Measurements from ENCODE around the gene PKIB.

The PKIB gene

GRCh38 chr6:122751326-122751725 lies 141.1 kb downstream of the PKIB start:
- DNase-seq, result no peak

- DNase-seq, result no peak
These were observed 142.3 kb downstream of the PKIB start for GRCh38 chr6:122752459-122752858.

- DNase-seq, result no peak
These were observed 142.9 kb downstream of the PKIB start for GRCh38 chr6:122753000-122753687.

- DNase-seq, result no peak
These were observed 143.5 kb downstream of the PKIB start for GRCh38 chr6:122753688-122754056.

GRCh38 chr6:122754191-122754731 lies 144.1 kb downstream of the PKIB start:
- DNase-seq, result no peak

- no peak for DNase-seq
These were observed 145.7 kb downstream of the PKIB start for GRCh38 chr6:122755901-122756300.

GRCh38 chr6:122758927-122759334 lies 148.7 kb downstream of the PKIB start:
- DNase-seq, result no peak

- no peak for DNase-seq
These were observed 150.1 kb downstream of the PKIB start for GRCh38 chr6:122760330-122760729.

- DNase-seq, result no peak
These were observed 156.1 kb downstream of the PKIB start for GRCh38 chr6:122766256-122766655.

- DNase-seq, result no peak
These were observed 160.8 kb downstream of the PKIB start for GRCh38 chr6:122770835-122771601.

- no peak for DNase-seq
These were observed 162.7 kb downstream of the PKIB start for GRCh38 chr6:122772724-122773415.

Measured in right hindlimb (tissue), 1 donor.